LNCAP (cell line): ENCODE data around the gene IGFBP7.

Experiments used
- TF ChIP-seq, protein P1 (sequence below): fragments of 450-650 bp; IDR thresholded peaks from 2 replicates; pipeline ENCODE4 v1.5.1; 2017; ENCODE audit warnings: mild to moderate bottlenecking

Gene IGFBP7

GRCh38 chr4:57109847-57110639 is at the start of gene IGFBP7:
IGFBP7 (minus strand) TSS chr4:57110385; CDS start chr4:57110351, 34 bp downstream.
- TF ChIP-seq, protein P1, sequence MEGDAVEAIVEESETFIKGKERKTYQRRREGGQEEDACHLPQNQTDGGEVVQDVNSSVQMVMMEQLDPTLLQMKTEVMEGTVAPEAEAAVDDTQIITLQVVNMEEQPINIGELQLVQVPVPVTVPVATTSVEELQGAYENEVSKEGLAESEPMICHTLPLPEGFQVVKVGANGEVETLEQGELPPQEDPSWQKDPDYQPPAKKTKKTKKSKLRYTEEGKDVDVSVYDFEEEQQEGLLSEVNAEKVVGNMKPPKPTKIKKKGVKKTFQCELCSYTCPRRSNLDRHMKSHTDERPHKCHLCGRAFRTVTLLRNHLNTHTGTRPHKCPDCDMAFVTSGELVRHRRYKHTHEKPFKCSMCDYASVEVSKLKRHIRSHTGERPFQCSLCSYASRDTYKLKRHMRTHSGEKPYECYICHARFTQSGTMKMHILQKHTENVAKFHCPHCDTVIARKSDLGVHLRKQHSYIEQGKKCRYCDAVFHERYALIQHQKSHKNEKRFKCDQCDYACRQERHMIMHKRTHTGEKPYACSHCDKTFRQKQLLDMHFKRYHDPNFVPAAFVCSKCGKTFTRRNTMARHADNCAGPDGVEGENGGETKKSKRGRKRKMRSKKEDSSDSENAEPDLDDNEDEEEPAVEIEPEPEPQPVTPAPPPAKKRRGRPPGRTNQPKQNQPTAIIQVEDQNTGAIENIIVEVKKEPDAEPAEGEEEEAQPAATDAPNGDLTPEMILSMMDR, result no peak

GRCh38 chr4:57159866-57160265 is 49.7 kb upstream of the IGFBP7 start:
- TF ChIP-seq, protein P1, result no peak

DNA sequence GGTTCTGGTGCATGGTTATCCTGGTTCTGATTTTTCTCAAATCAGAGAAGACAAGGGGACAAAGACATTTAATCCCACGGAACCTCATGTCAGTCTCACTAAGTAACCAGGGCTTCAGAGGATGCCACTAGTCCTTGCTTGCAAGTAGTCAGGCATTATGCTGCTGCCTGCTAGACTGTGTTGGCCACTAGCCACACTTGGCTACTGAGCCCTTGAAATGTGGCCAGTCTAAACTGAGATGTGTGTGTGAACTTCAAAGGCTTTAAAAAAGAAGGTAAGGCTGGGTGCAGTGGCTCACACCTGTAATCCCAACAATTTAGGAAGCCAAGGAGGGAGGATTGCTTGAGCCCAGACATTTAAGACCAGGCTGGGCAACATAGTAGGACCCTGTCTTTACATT is 48.6 kb upstream of the IGFBP7 start:
- TF ChIP-seq, protein P1, result no peak

DNA sequence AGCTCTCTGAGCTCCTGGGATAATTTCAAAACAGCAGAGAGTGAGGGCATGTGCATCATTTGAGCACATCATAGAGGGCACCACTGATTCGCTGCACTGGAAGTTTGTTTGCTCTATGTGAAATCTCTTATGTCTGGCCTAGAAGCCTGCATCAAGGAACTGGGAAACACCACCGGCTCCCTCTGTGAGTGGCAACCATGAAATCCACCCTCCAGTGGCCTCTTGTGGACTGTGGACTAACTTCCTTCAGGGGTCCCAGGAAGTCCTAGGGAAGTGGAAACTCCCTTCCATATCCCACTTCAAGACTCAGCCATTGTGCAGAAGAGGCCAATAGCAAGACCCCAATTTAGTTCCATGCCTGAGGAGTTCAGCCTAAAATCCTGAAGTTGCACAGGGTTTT is 48.0 kb upstream of the IGFBP7 start:
- TF ChIP-seq, protein P1, result no peak

DNA sequence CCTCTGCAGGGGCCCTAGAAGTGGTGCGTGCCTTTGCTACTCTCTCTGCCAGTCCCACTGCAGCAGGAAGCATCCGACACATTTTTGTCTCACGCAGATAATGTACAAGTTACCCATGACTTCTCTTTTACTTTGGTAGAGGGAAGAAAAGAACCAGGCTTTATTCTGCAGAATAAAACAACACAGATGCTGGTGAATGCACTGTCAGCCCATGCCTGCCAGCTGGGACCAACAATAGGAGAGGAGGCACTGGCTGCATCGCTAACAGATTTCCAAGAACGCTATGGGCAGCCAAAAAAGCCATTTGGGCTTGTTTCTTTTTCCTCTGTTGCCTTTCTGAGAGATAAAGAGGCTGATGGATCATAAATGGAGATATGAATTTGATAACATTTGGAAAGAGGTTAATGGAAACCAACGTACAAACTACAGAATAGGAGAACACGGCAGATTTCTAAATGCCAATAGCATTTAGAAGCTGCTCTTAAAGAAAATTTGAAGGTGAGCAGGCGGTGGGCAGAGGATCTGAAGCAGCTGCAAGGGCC is 47.5 kb upstream of the IGFBP7 start:
- TF ChIP-seq, protein P1, result no peak

- TF ChIP-seq, protein P1, result no peak
These were observed 46.2 kb upstream of the IGFBP7 start for GRCh38 chr4:57156242-57156990.

DNA sequence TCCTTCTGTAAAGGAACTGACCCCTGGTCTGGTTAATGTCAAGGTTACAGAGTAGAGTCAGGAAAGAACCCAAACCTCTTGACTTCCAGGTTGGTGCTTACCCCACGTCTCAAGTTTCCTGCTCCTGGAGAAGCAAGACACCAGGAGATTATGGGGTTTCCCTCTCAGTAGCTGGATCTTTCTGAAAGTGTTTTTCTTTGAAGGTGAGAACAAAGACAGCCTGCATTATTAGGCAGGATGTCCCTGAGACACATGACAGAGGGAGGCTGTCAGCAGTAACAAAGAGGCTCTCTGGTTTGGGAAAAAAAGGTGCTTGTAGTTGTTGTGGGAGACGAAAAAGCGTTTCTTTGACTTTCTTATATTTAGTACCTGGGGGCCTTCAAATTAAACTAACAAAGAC is 44.7 kb upstream of the IGFBP7 start:
- TF ChIP-seq, protein P1, result no peak
